ENCODE results near the gene SDC1.

The SDC1 gene

GRCh38 chr2:20185176-20186022 is 39.5 kb downstream of the SDC1 start:
- H2AFZ ChIP-seq: no peak overlapping the region
- no peak overlapping the region for H3K27ac ChIP-seq
- H3K9me3 ChIP-seq (ENCODE audit: control insufficient read depth, low read length): no peaks in the 10 kb centered on the region
- no peaks in the 10 kb centered on the region for H3K4me1 ChIP-seq
- no peak overlapping the region for H3K9ac ChIP-seq
- no peak overlapping the region for H3K4me3 ChIP-seq (ENCODE audit: low read depth, low read length)
- no peaks in the 10 kb centered on the region for H3K79me2 ChIP-seq
- H3K27me3 ChIP-seq (ENCODE audit: control insufficient read depth, insufficient read depth, low read length): no peaks in the 10 kb centered on the region
- H3K36me3 ChIP-seq (ENCODE audit: control insufficient read depth, insufficient read depth, low read length): no peaks in the 10 kb centered on the region
- H3K4me2 ChIP-seq (ENCODE audit: low read length): no peak overlapping the region
- no peak for TF ChIP-seq CTCF (IDR thresholded peaks at IDR 0.05)

DNA sequence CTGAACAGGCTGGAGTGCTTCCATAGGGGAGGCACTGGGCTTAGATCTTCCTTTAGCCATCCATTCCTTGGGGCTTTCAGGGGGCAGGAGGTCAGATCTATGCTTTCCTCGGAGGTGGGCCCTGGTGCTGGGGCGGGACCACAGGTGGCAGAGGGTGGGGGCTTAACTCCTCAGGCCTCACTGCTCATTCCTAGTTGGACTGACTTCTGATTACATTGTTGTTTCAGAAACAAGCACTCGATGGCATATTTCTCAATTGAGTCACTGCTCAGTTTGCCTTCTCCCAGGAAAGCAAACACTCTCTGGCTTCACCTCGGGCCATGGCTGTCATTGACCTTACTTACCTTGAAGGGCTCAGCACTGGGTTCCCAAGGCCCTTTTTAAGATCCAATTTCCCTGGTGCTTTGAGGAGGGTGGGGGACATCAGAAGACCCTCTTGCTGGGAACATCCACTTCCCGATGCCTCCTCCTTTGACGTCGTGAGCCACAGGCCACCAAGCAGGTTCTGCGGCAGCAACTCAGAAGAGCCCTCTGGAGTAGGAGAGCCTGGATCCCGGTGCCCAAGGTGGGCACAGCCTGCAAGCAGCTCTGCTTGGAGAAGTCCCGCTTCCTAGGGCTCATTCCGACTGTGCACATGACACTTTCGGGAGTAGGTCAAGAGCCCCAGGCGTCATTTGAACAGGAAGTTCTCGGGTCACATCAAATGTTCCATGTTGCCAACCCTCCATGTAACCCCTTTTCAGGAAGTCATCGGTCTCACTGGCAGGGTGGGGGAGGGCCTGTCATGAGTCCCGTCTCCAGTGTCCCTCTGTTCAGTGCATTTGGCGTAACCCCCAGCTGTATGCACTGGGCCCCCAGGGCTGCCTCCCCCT is 40.6 kb downstream of the SDC1 start:
- Histone ChIP-seq H3K9ac (no peak overlapping the region), H3K27ac (no peak overlapping the region), H3K9me3 (ENCODE audit: control insufficient read depth, low read length) (no peaks in the 10 kb centered on the region), H3K36me3 (ENCODE audit: control insufficient read depth, insufficient read depth, low read length) (no peaks in the 10 kb centered on the region), H3K79me2 (no peaks in the 10 kb centered on the region), H3K4me3 (ENCODE audit: low read depth, low read length) (no peak overlapping the region), H3K4me2 (ENCODE audit: low read length) (no peak overlapping the region), H3K4me1 (no peaks in the 10 kb centered on the region), H2AFZ (no peak overlapping the region), H3K27me3 (ENCODE audit: control insufficient read depth, insufficient read depth, low read length) (no peaks in the 10 kb centered on the region)
- TF ChIP-seq CTCF (IDR thresholded peaks at IDR 0.05): no peak

GRCh38 chr2:20183373-20183772 is 41.6 kb downstream of the SDC1 start:
- Histone ChIP-seq H3K27ac (no peak overlapping the region), H3K9me3 (ENCODE audit: control insufficient read depth, low read length) (no peaks in the 10 kb centered on the region), H3K4me3 (ENCODE audit: low read depth, low read length) (no peak overlapping the region), H3K4me1 (no peaks in the 10 kb centered on the region), H2AFZ (no peak overlapping the region), H3K36me3 (ENCODE audit: control insufficient read depth, insufficient read depth, low read length) (no peaks in the 10 kb centered on the region), H3K4me2 (ENCODE audit: low read length) (no peak overlapping the region), H3K9ac (no peak overlapping the region), H3K27me3 (ENCODE audit: control insufficient read depth, insufficient read depth, low read length) (no peaks in the 10 kb centered on the region), H3K79me2 (no peaks in the 10 kb centered on the region)
- TF ChIP-seq CTCF (IDR thresholded peaks at IDR 0.05): no peak

GRCh38 chr2:20182241-20182931 is 42.5 kb downstream of the SDC1 start:
- H3K4me2 ChIP-seq (ENCODE audit: low read length): no peak overlapping the region
- no peaks in the 10 kb centered on the region for H3K9me3 ChIP-seq (ENCODE audit: control insufficient read depth, low read length)
- no peak overlapping the region for H2AFZ ChIP-seq
- no peaks in the 10 kb centered on the region for H3K4me1 ChIP-seq
- no peaks in the 10 kb centered on the region for H3K79me2 ChIP-seq
- H3K36me3 ChIP-seq (ENCODE audit: control insufficient read depth, insufficient read depth, low read length): no peaks in the 10 kb centered on the region
- H3K4me3 ChIP-seq (ENCODE audit: low read depth, low read length): no peak overlapping the region
- no peak overlapping the region for H3K9ac ChIP-seq
- no peaks in the 10 kb centered on the region for H3K27me3 ChIP-seq (ENCODE audit: control insufficient read depth, insufficient read depth, low read length)
- no peak overlapping the region for H3K27ac ChIP-seq
- no peak for TF ChIP-seq CTCF (IDR thresholded peaks at IDR 0.05)

All from parathyroid adenoma (tissue), 2 donors.